ENCODE results near the gene GLTPD2. TPM values are rescaled to one million over a fixed set of nuclear protein-coding genes. Genes with fewer than 3 reads are reported as not detected.

The GLTPD2 gene
- total and polyA plus RNA-seq, 4 donors, result 0.34 to 0.41 TPM; not detected in 2

- TF ChIP-seq CTCF (IDR thresholded peaks at IDR 0.05; ENCODE audit: control extremely low read depth, extremely low read depth), result no peak
- Histone ChIP-seq H3K4me1 (ENCODE audit: control insufficient read depth in 5 of 5, insufficient read depth in 5 of 5, low read length in 5 of 5) (no peaks in the 10 kb centered on the region), H3K27ac (ENCODE audit: low read depth in 1 of 2, low read length in 1 of 2) (no peak overlapping the region), H3K36me3 (ENCODE audit: control insufficient read depth in 4 of 4, insufficient read depth in 4 of 4, low read length in 4 of 4) (no peaks in the 10 kb centered on the region), H3K27me3 (ENCODE audit: control insufficient read depth in 3 of 3, insufficient read depth in 3 of 3, low read length in 2 of 3) (peaks cover 0 to 9% (median 0%) of the 10 kb centered on the region in 3 donors), H3K9ac (ENCODE audit: insufficient read depth in 1 of 2, low read length in 2 of 2) (no peak overlapping the region), H3K9me3 (ENCODE audit: control insufficient read depth in 4 of 4, insufficient read depth in 3 of 4, low read length in 3 of 4) (no peaks in the 10 kb centered on the region), H3K4me3 (no peak overlapping the region)
- DNase-seq (no peak), ATAC-seq (ENCODE audit: insufficient read depth, low FRiP score) (no peak)
- 71 to 88% methylated on average over 10 of the region's 10 CpGs for WGBS, 2 donors
These were observed 16.5 kb upstream of the GLTPD2 start for GRCh38 chr17:4772235-4772613.

- Histone ChIP-seq H3K4me3 (no peak overlapping the region), H3K9me3 (ENCODE audit: control insufficient read depth in 4 of 4, insufficient read depth in 3 of 4, low read length in 3 of 4) (peaks cover 0 to 2% (median 0%) of the 10 kb centered on the region in 4 donors), H3K9ac (ENCODE audit: insufficient read depth in 1 of 2, low read length in 2 of 2) (no peak overlapping the region), H3K27ac (ENCODE audit: low read depth in 1 of 2, low read length in 1 of 2) (no peak overlapping the region), H3K4me1 (ENCODE audit: control insufficient read depth in 5 of 5, insufficient read depth in 5 of 5, low read length in 5 of 5) (no peaks in the 10 kb centered on the region), H3K27me3 (ENCODE audit: control insufficient read depth in 3 of 3, insufficient read depth in 3 of 3, low read length in 2 of 3) (peaks cover 0 to 24% (median 10%) of the 10 kb centered on the region in 3 donors), H3K36me3 (ENCODE audit: control insufficient read depth in 4 of 4, insufficient read depth in 4 of 4, low read length in 4 of 4) (no peaks in the 10 kb centered on the region)
- WGBS, 2 donors, result 65 to 77% methylated on average over 9 of the region's 9 CpGs
- no peak for TF ChIP-seq CTCF (IDR thresholded peaks at IDR 0.05; ENCODE audit: control extremely low read depth, extremely low read depth)
- ATAC-seq (ENCODE audit: insufficient read depth, low FRiP score), result no peak
- no peak for DNase-seq
These were observed 10.6 kb upstream of the GLTPD2 start for GRCh38 chr17:4777969-4778760.

- no peaks in the 10 kb centered on the region for H3K36me3 ChIP-seq (ENCODE audit: control insufficient read depth in 4 of 4, insufficient read depth in 4 of 4, low read length in 4 of 4)
- peaks cover 0 to 3% (median 2%) of the 10 kb centered on the region in 5 donors for H3K4me1 ChIP-seq (ENCODE audit: control insufficient read depth in 5 of 5, insufficient read depth in 5 of 5, low read length in 5 of 5)
- H3K4me3 ChIP-seq, result no peak overlapping the region
- H3K27ac ChIP-seq (ENCODE audit: low read depth in 1 of 2, low read length in 1 of 2), result no peak overlapping the region
- H3K9me3 ChIP-seq (ENCODE audit: control insufficient read depth in 4 of 4, insufficient read depth in 3 of 4, low read length in 3 of 4), result peaks cover 0 to 2% (median 0%) of the 10 kb centered on the region in 4 donors
- DNase-seq (no peak), ATAC-seq (ENCODE audit: insufficient read depth, low FRiP score) (no peak)
- 82 to 83% methylated on average over 11 of the region's 11 CpGs for WGBS, 2 donors
- no peak overlapping the region for H3K9ac ChIP-seq (ENCODE audit: insufficient read depth in 1 of 2, low read length in 2 of 2)
- TF ChIP-seq CTCF (IDR thresholded peaks at IDR 0.05; ENCODE audit: control extremely low read depth, extremely low read depth), result no peak
- H3K27me3 ChIP-seq (ENCODE audit: control insufficient read depth in 3 of 3, insufficient read depth in 3 of 3, low read length in 2 of 3), result peaks cover 0 to 43% (median 28%) of the 10 kb centered on the region in 3 donors
These were observed 8.3 kb upstream of the GLTPD2 start for GRCh38 chr17:4780325-4780955.
